PC-3 (cell line): ENCODE measurements around the gene PAH. TPM values are rescaled to one million over a fixed set of nuclear protein-coding genes. Genes with fewer than 3 reads are reported as not detected.

ENCODE experiments used
- ATAC-seq: fragments of 200-7000 bp; cut with Tn5 transposase; 2 replicates; pipeline ENCODE4 v1.9.1; 2020; ENCODE audit warnings: mild to moderate bottlenecking, moderate library complexity
- BruUV-seq: library from RNA; stranded (reverse); fragments of 400-500 nt; replicated peaks from 2 replicates; lab custom pipeline; 2021; lab: Mats Ljungman, UMichigan
- CTCF ChIA-PET: fragments of 300-600 bp; sonication (Branson Sonifier 250); formaldehyde crosslinking; loops from one replicate; lab custom pipeline; 2022; ENCODE audit warnings: antibody characterized with exemption; lab: Charles Lee
- POLR2A ChIA-PET: fragments of 300-600 bp; sonication (Branson Sonifier 250); formaldehyde crosslinking; loops from one replicate; lab custom pipeline; 2022; ENCODE audit warnings: antibody characterized with exemption; ENCODE audit not compliant: unreplicated experiment; lab: Charles Lee
- DNase-seq: peaks from one replicate; pipeline ENCODE4 v3.0.0-alpha.2; 2015
- H2AFZ ChIP-seq: fragments of 300-600 bp; sonication (generic); 2 replicates; pipeline ENCODE4 v1.6.0; 2016; ENCODE audit warnings: antibody characterized with exemption, low read length
- H3F3A ChIP-seq: fragments of 300-600 bp; sonication (generic); one replicate; pipeline ENCODE4 v1.6.0; 2017; ENCODE audit warnings: antibody characterized with exemption, low read length, control low read depth, mild to moderate bottlenecking; ENCODE audit not compliant: unreplicated experiment
- H3K27ac ChIP-seq: fragments of 300-600 bp; sonication (generic); 2 replicates; pipeline ENCODE4 v1.5.1; 2016; ENCODE audit warnings: mild to moderate bottlenecking, low read length
- H3K27me3 ChIP-seq: fragments of 300-600 bp; sonication (generic); 2 replicates; pipeline ENCODE4 v1.6.1; 2016; ENCODE audit warnings: low read length, mixed read lengths
- H3K36me3 ChIP-seq: fragments of 300-600 bp; sonication (generic); 2 replicates; pipeline ENCODE4 v1.6.1; 2016; ENCODE audit warnings: low read depth, mixed run types, low read length, mixed read lengths
- H3K4me1 ChIP-seq: fragments of 300-600 bp; sonication (generic); 2 replicates; pipeline ENCODE4 v1.5.1; 2016; ENCODE audit warnings: low read length; ENCODE audit not compliant: insufficient read depth
- H3K4me2 ChIP-seq: fragments of 300-600 bp; sonication (generic); 2 replicates; pipeline ENCODE4 v1.6.0; 2016; ENCODE audit warnings: low read length
- H3K4me3 ChIP-seq: fragments of 300-600 bp; sonication (generic); 2 replicates; pipeline ENCODE4 v1.5.1; 2016; ENCODE audit warnings: mild to moderate bottlenecking, low read length, mixed read lengths
- H3K79me2 ChIP-seq: fragments of 300-600 bp; sonication (generic); 2 replicates; pipeline ENCODE4 v1.6.1; 2017; ENCODE audit warnings: low read length, mixed read lengths
- H3K9ac ChIP-seq: fragments of 300-600 bp; sonication (generic); 2 replicates; pipeline ENCODE4 v1.6.0; 2016; ENCODE audit warnings: mild to moderate bottlenecking, low read length
- H3K9me2 ChIP-seq: fragments of 300-600 bp; sonication (generic); replicated peaks from 2 replicates; pipeline ENCODE4 v1.6.1; 2016; ENCODE audit warnings: mixed run types, low read length, mixed read lengths
- H3K9me3 ChIP-seq: fragments of 300-600 bp; sonication (generic); 2 replicates; pipeline ENCODE4 v1.6.1; 2016; ENCODE audit warnings: low read length, mixed read lengths
- H4K20me1 ChIP-seq: fragments of 300-600 bp; sonication (generic); 2 replicates; pipeline ENCODE4 v1.6.1; 2016; ENCODE audit warnings: low read length, mixed read lengths
- EZH2 ChIP-seq: fragments of 300-600 bp; sonication (generic); IDR thresholded peaks from one replicate; pipeline ENCODE4 v1.6.1; 2017; ENCODE audit warnings: antibody characterized with exemption, mild to moderate bottlenecking, low read length; ENCODE audit not compliant: unreplicated experiment
- EZH2phosphoT487 ChIP-seq: fragments of 300-600 bp; sonication (generic); IDR thresholded peaks from 2 replicates; pipeline ENCODE4 v1.6.1; 2018; ENCODE audit warnings: mild to moderate bottlenecking, antibody characterized with exemption, low read length, borderline replicate concordance
- intact Hi-C: fragments of 100-400 bp; cut with micrococcal nuclease; formaldehyde crosslinking; loops from 2 replicates; pipeline ENCODE4 v1.9.0; 2023
- total RNA-seq: library from RNA; depleted of rRNA; stranded (reverse); fragments of >200 nt; gene quantifications from 2 replicates; pipeline ENCODE4 v1.2.3, GENCODE V29; 2014
- TF ChIP-seq, protein P1 (sequence below): fragments of 300-600 bp; sonication (generic); conservative IDR thresholded peaks from 2 replicates; pipeline ENCODE4 v1.5.1; 2017; ENCODE audit warnings: antibody characterized with exemption, low read depth, mild to moderate bottlenecking, low read length

PAH gene
- total RNA-seq, 1 experiment from 2014 or later = not detected

GRCh38 chr12:102888511-102888910, 28.5 kb downstream of the PAH start:
- Histone ChIP-seq H3K9me3 (no peaks in the 10 kb centered on the region), H4K20me1 (no peaks in the 10 kb centered on the region), H3K27ac (no peak overlapping the region), H3K9ac (no peak overlapping the region), H3K4me2 (no peak overlapping the region), H3K36me3 (no peaks in the 10 kb centered on the region), H3K4me3 (no peak overlapping the region), H3K79me2 (no peaks in the 10 kb centered on the region), H3F3A (no peaks in the 10 kb centered on the region), H3K4me1 (no peaks in the 10 kb centered on the region), H3K9me2 (no peaks in the 10 kb centered on the region), H2AFZ (no peak overlapping the region), H3K27me3 (peaks cover 31% of the 10 kb centered on the region)
- ATAC-seq (no peak), DNase-seq (no peak)
- TF ChIP-seq, protein P1, sequence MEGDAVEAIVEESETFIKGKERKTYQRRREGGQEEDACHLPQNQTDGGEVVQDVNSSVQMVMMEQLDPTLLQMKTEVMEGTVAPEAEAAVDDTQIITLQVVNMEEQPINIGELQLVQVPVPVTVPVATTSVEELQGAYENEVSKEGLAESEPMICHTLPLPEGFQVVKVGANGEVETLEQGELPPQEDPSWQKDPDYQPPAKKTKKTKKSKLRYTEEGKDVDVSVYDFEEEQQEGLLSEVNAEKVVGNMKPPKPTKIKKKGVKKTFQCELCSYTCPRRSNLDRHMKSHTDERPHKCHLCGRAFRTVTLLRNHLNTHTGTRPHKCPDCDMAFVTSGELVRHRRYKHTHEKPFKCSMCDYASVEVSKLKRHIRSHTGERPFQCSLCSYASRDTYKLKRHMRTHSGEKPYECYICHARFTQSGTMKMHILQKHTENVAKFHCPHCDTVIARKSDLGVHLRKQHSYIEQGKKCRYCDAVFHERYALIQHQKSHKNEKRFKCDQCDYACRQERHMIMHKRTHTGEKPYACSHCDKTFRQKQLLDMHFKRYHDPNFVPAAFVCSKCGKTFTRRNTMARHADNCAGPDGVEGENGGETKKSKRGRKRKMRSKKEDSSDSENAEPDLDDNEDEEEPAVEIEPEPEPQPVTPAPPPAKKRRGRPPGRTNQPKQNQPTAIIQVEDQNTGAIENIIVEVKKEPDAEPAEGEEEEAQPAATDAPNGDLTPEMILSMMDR = no peak
- TF ChIP-seq EZH2 (no peak), EZH2phosphoT487 (no peak)
- ChIA-PET POLR2A (no interaction called here), CTCF (no interaction called here)
- no TSS peak for BruUV-seq
- intact Hi-C loops = no loop called here

DNA sequence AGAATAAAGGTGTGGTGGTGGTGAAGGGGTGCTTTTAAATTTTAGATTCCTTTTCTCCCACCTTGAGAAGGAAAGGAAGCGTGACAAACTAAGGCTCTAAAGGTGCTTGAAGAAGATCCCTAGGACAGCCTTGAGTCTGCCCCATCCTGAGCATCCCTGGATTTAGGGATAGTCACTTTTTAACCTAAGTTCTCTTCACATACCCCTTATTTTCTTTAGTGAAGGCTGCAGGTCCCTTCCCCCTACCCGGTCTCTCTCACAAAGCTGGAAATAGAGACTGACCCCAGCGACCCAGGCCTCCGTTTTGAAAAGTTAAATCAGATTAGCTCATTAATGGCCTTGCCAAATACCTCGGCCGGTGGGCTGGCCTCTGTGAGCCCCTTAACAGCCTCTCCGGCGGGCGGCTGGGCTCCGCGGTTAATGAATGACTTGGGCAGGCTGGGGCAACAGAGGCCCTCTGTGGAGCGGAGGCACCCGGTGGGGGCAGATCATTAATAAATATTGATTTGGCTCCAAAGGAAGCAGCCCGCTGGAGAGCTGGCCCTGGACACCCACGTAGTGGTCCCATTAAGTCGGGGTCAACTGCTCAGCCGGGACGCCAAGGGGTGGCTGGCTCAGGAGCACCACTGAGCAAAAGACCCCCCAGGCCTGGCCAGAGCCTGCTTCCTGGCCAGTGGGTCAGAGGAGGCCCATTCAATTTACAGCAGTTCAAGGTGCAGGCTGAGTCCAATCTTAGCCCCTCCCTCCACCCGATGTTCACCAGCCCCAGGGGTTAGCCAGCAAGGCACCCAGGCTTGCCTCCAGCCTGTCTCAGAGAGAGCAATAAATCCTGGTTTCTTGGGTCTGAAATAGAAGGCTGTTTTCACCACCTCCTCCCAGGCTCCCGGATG, 31.8 kb downstream of the PAH start:
- Histone ChIP-seq H3K27ac (no peak overlapping the region), H3K27me3 (peaks cover 20% of the 10 kb centered on the region), H4K20me1 (no peaks in the 10 kb centered on the region), H3K9me3 (no peaks in the 10 kb centered on the region), H3F3A (no peaks in the 10 kb centered on the region), H3K79me2 (no peaks in the 10 kb centered on the region), H3K4me1 (no peaks in the 10 kb centered on the region), H3K36me3 (no peaks in the 10 kb centered on the region), H3K4me3 (no peak overlapping the region), H3K4me2 (no peak overlapping the region), H2AFZ (no peak overlapping the region), H3K9ac (no peak overlapping the region), H3K9me2 (no peaks in the 10 kb centered on the region)
- no peak for ATAC-seq
- POLR2A ChIA-PET = no interaction called here
- CTCF ChIA-PET = no interaction called here
- intact Hi-C loops = no loop called here
- TF ChIP-seq, protein P1 = no peak
- no peak for DNase-seq
- no TSS peak for BruUV-seq

DNA sequence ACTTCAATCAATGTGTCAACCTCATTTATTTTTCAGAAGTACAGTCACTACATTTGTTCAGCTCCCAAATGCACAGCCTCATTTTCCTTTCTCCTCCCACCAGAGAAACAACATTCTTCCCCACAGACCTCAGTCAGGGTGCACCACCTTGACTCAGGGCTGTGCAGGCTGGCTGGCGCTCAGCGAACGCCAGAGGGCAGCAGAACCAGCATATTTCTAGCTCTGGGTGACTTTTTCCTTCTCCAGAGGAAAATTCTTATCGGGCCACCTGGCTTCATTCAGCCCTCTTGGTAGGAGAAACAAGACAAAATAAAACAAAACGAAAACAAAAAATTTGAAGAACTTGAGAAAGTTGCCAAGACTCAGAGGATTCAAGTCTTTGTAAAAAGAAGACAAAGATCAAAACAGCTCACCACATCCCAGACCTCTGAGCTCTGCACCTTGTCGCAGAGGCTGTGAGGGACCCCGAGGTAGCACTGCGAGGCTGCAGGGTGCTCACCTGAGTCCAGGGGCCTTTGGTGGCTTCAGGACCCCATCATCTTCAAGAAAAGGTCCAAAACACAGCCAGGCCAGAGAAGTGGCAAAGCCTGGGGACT, 33.7 kb downstream of the PAH start:
- Histone ChIP-seq H3K9me2 (no peaks in the 10 kb centered on the region), H2AFZ (no peak overlapping the region), H3F3A (no peaks in the 10 kb centered on the region), H3K9me3 (no peaks in the 10 kb centered on the region), H3K4me3 (no peak overlapping the region), H4K20me1 (no peaks in the 10 kb centered on the region), H3K27me3 (peaks cover 6% of the 10 kb centered on the region), H3K27ac (no peak overlapping the region), H3K9ac (no peak overlapping the region), H3K4me1 (no peaks in the 10 kb centered on the region), H3K36me3 (no peaks in the 10 kb centered on the region), H3K79me2 (no peaks in the 10 kb centered on the region), H3K4me2 (no peak overlapping the region)
- ATAC-seq (peak; percentile 90), DNase-seq (peak; percentile 72)
- TF ChIP-seq EZH2phosphoT487 = no peak
- TF ChIP-seq, protein P1 = peak; percentile 94
- CTCF ChIA-PET = interaction anchor here (0.6 to 0.7 kb wide), 3 partner anchors 11 to 664 kb away, joined by 3 to 5 read pairs (median 5); no protein-coding TSS in a partner anchor
- BruUV-seq = no TSS peak
- intact Hi-C loops = loop anchor here (1.0 kb wide), 1 partner anchor 665 kb away; no protein-coding TSS in a partner anchor
- POLR2A ChIA-PET = no interaction called here
